Bronchial epithelial cell (primary cell): ENCODE measurements around the gene TAMALIN. TPM values are rescaled to one million over a fixed set of nuclear protein-coding genes. Genes with fewer than 3 reads are reported as not detected.

Experiments used
- DNase-seq: peaks from one replicate; pipeline ENCODE4 v3.0.0-alpha.2; 2010; ENCODE audit warnings: low read depth
- FAIRE-seq: peaks from 2 replicates; lab custom pipeline; 2011; peaks lifted over from hg19 to GRCh38; lab: Jason Lieb, UNC
- H3K27me3 ChIP-seq: 2 replicates; pipeline ENCODE4 v1.5.1; 2011; ENCODE audit warnings: low read length; ENCODE audit not compliant: control insufficient read depth, insufficient read depth
- H3K36me3 ChIP-seq: 2 replicates; pipeline ENCODE4 v1.5.1; 2011; ENCODE audit warnings: low read length; ENCODE audit not compliant: control insufficient read depth, insufficient read depth
- H3K4me3 ChIP-seq: 2 replicates; pipeline ENCODE4 v1.5.1; 2011; ENCODE audit warnings: mild to moderate bottlenecking, low read depth, low read length, control low read depth
- CTCF ChIP-seq: IDR thresholded peaks from 2 replicates; pipeline ENCODE4 v1.5.1; 2011; ENCODE audit warnings: mild to moderate bottlenecking, moderate library complexity, low read length, control low read depth, inconsistent platforms; ENCODE audit not compliant: insufficient read depth, severe bottlenecking
- total RNA-seq: library from RNA; depleted of rRNA; stranded (reverse); fragments of >200 nt; gene quantifications from 2 replicates; pipeline ENCODE4 v1.2.1, GENCODE V29; 2014

The TAMALIN gene
- total RNA-seq, 1 donor from 2014 or later: not detected

GRCh38 chr12:51985154-51985835 lies 21.5 kb upstream of the TAMALIN start:
- Histone ChIP-seq H3K4me3 (no peak overlapping the region), H3K27me3 (no peaks in the 10 kb centered on the region), H3K36me3 (peaks cover 19% of the 10 kb centered on the region)
- no peak for TF ChIP-seq CTCF
- FAIRE-seq (no peak), DNase-seq (no peak)

GRCh38 chr12:51986834-51987233 lies 19.9 kb upstream of the TAMALIN start:
- FAIRE-seq (no peak), DNase-seq (no peak)
- H3K36me3 ChIP-seq: peaks cover 15% of the 10 kb centered on the region
- no peak for TF ChIP-seq CTCF
- no peak overlapping the region for H3K4me3 ChIP-seq
- H3K27me3 ChIP-seq: no peaks in the 10 kb centered on the region

- no peak overlapping the region for H3K4me3 ChIP-seq
- TF ChIP-seq CTCF: no peak
- DNase-seq (no peak), FAIRE-seq (no peak)
- peaks cover 16% of the 10 kb centered on the region for H3K36me3 ChIP-seq
- no peaks in the 10 kb centered on the region for H3K27me3 ChIP-seq
Measured at GRCh38 chr12:51992246-51992645, 14.5 kb upstream of the TAMALIN start.

- Histone ChIP-seq H3K36me3 (peaks cover 16% of the 10 kb centered on the region), H3K27me3 (no peaks in the 10 kb centered on the region), H3K4me3 (no peak overlapping the region)
- FAIRE-seq (no peak), DNase-seq (no peak)
- no peak for TF ChIP-seq CTCF
Measured at GRCh38 chr12:51994539-51994820, 12.3 kb upstream of the TAMALIN start.

GRCh38 chr12:51994959-51995358 lies 11.8 kb upstream of the TAMALIN start:
- no peak overlapping the region for H3K4me3 ChIP-seq
- no peak for TF ChIP-seq CTCF
- DNase-seq (no peak), FAIRE-seq (no peak)
- no peaks in the 10 kb centered on the region for H3K27me3 ChIP-seq
- H3K36me3 ChIP-seq: peaks cover 16% of the 10 kb centered on the region

- DNase-seq (no peak), FAIRE-seq (peak; percentile 43)
- no peak overlapping the region for H3K4me3 ChIP-seq
- peaks cover 14% of the 10 kb centered on the region for H3K36me3 ChIP-seq
- no peaks in the 10 kb centered on the region for H3K27me3 ChIP-seq
- no peak for TF ChIP-seq CTCF
Measured at GRCh38 chr12:51997136-51997535, 9.6 kb upstream of the TAMALIN start.
